ENCODE measurements around the gene DNMT3A. TPM values are rescaled to one million over a fixed set of nuclear protein-coding genes. Genes with fewer than 3 reads are reported as not detected.
A peak's percentile ranks its signal among the peaks of the same experiment; 100 is the strongest.

DNMT3A gene
- total and polyA plus RNA-seq, 2 of the 8 experiments (the other 6 are each of a cell fraction or from before 2014, with no cell fraction given), result 33.6 to 178 TPM

DNA sequence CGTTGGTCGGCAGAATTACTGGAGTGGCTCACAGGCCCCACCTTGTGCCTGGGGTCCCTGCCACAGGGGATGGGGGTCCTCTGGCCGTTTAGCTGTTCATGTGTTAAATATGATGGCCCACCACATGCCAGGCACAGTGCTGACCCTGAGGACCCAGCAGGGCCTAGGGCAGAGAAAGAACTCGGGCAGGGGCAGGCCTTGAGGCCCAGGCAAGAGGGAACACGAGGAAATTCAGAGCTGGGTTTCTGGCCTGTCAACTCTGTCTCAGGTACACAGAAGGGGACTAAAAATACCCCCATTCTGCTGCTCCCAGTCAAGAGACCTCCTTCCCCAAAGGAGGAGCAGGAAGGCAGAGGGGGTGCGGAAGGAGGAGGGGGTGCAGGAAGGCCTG lies 66.2 kb downstream of the DNMT3A start:
- Histone ChIP-seq H3K4me2 (ENCODE audit: insufficient read depth in 1 of 2, low read depth in 2 of 2, low read length in 2 of 2) (no peak overlapping the region; a peak in 1 of 4 replicates), H4K20me1 (replicated peaks in 1 of 2; ENCODE audit: control insufficient read depth in 1 of 2, insufficient read depth in 2 of 2, low read length in 2 of 2) (no peaks in the 10 kb centered on the region), H2AFZ (ENCODE audit: low read length) (no peak overlapping the region), H2BK15ac (ENCODE audit: low read length) (peak overlapping the region; percentile 46; the same call in 1 of the 2 replicates), H3K4me3 (ENCODE audit: extremely low read depth in 1 of 4, insufficient read depth in 2 of 4, low read depth in 3 of 4, low read length in 4 of 4) (no peak overlapping the region), H3K36me3 (ENCODE audit: control insufficient read depth in 2 of 4, insufficient read depth in 4 of 4, low read length in 3 of 4) (no peaks in the 10 kb centered on the region), H3K4me1 (replicated peaks in 1 of 4; ENCODE audit: control insufficient read depth in 3 of 4, insufficient read depth in 4 of 4, low read length in 3 of 4) (peaks cover 2 to 30% (median 16%) of the 10 kb centered on the region in 4 experiments), H3K9ac (replicated peaks in 1 of 4; ENCODE audit: extremely low read depth in 1 of 4, low read depth in 3 of 4, low read length in 3 of 4) (no peak overlapping the region), H4K8ac (ENCODE audit: extremely low read depth, insufficient read depth, low read length) (no peak overlapping the region), H3K4ac (replicated peaks; ENCODE audit: insufficient read length, low read depth, low read length) (no peak overlapping the region), H2AK5ac (ENCODE audit: low read depth, low read length) (peak overlapping the region; percentile 83; the same call in 1 of the 2 replicates), H2BK120ac (replicated peaks; ENCODE audit: low read depth, low read length) (no peak overlapping the region), H2BK20ac (ENCODE audit: low read length) (peak overlapping the region; percentile 61; the same call in 1 of the 2 replicates), H3K79me1 (ENCODE audit: low read depth, low read length) (no peaks in the 10 kb centered on the region), H3K56ac (replicated peaks; ENCODE audit: insufficient read length, low read depth, low read length) (no peak overlapping the region), H3K79me2 (ENCODE audit: control insufficient read depth in 1 of 2, insufficient read depth in 2 of 2, low read length in 2 of 2) (no peaks in the 10 kb centered on the region), H4K91ac (replicated peaks; ENCODE audit: insufficient read length, low read length) (no peak overlapping the region), H3K27me3 (replicated peaks in 1 of 4; ENCODE audit: control insufficient read depth in 3 of 4, extremely low read depth in 1 of 4, insufficient read depth in 3 of 4, low read length in 3 of 4) (no peaks in the 10 kb centered on the region), H3K9me3 (ENCODE audit: insufficient read depth in 2 of 2, low read depth in 1 of 2, low read length in 1 of 2) (no peaks in the 10 kb centered on the region), H3K27ac (ENCODE audit: low read depth, low read length) (no peak overlapping the region), H3K18ac (ENCODE audit: extremely low read depth, low read length) (peak overlapping the region; percentile 81; the same call in 1 of the 2 replicates), H3K23ac (ENCODE audit: insufficient read length) (no peak overlapping the region), H2BK5ac (ENCODE audit: low read depth, low read length) (peak overlapping the region; percentile 44; the same call in 1 of the 2 replicates), H2BK12ac (ENCODE audit: low read depth, low read length) (peak overlapping the region; percentile 82; the same call in 1 of the 2 replicates), H3K23me2 (ENCODE audit: low read depth, low read length) (peaks cover 7% of the 10 kb centered on the region; the same call in 1 of the 2 replicates), H3K14ac (ENCODE audit: insufficient read length) (no peak overlapping the region), H4K5ac (ENCODE audit: insufficient read length, low read depth, low read length) (no peak overlapping the region)
- 75% methylated on average over 6 of the region's 6 CpGs; no CpG with 5 or more reads in 1 of the 2 experiments for WGBS, 2 experiments (ENCODE audit: extremely low coverage in 1 of 2, insufficient coverage in 1 of 2, insufficient read length in 1 of 2, insufficient replicate concordance in 2 of 2, low coverage in 1 of 2, low lambda C conversion rate in 2 of 2, missing lambda C conversion rate in 1 of 2)
- DNase-seq (ENCODE audit: low read depth in 1 of 2, low spot score in 2 of 2) (no peak), FAIRE-seq (no peak)
- TF ChIP-seq CHD1 (IDR thresholded peaks at IDR 0.05; ENCODE audit: low read depth, low read length) (no peak), YY1 (IDR thresholded peaks at IDR 0.05; ENCODE audit: low read depth, low read length) (no peak), RAD21 (IDR thresholded peaks at IDR 0.05 in 1 of 2, conservative IDR thresholded peaks at IDR 0.05 in 1 of 2; ENCODE audit: low read depth in 2 of 2, low read length in 2 of 2) (peak in 1 of 2 experiments; percentile 44; a peak in 2 of 4 replicates)
- POLR2A ChIA-PET (ENCODE audit: partially characterized antibody), result interaction anchor here (1.4 to 5.1 kb wide), 8 partner anchors 11 to 64 kb away, joined by 3 to 37 read pairs (median 15); no protein-coding TSS in a partner anchor
- CTCF ChIA-PET (ENCODE audit: partially characterized antibody), result interaction anchor here (0.7 to 6.9 kb wide), 13 partner anchors 7 to 389 kb away, joined by 3 to 53 read pairs (median 16); no protein-coding TSS in a partner anchor
